SH-SY5Y (cell line): ENCODE results near the gene NFASC.

Experiments
- GATA2 ChIP-seq: IDR thresholded peaks from 2 replicates; pipeline ENCODE4 v1.6.1; 2011; ENCODE audit warnings: mild to moderate bottlenecking, low read depth, low read length
- GATA3 ChIP-seq: IDR thresholded peaks from 2 replicates; pipeline ENCODE4 v1.6.1; 2011; ENCODE audit warnings: low read depth, mild to moderate bottlenecking, low read length, moderate library complexity

DNA sequence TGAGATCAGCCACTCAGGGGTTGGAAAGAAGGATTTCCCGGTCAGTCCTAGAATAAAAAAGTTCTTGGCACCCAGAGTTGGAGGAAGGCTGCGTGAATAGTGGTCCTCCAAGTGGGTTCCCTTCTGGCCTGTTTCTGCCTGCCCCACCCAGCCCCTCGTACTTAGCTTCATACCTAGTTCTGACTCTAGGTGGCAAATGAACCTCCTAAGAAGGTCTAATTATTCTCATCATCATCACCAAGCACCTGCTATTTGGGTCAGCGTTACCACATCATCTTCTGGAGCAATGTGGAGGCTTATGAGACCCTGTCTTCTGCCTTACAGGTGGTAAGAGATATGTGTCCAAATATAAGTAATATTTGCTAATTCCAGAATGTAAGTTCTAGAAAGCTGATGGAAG is 35.9 kb upstream of the NFASC start:
- no peak for TF ChIP-seq GATA2
- no peak for TF ChIP-seq GATA3
